ENCODE results near the gene AXIN1.

AXIN1 gene

DNA sequence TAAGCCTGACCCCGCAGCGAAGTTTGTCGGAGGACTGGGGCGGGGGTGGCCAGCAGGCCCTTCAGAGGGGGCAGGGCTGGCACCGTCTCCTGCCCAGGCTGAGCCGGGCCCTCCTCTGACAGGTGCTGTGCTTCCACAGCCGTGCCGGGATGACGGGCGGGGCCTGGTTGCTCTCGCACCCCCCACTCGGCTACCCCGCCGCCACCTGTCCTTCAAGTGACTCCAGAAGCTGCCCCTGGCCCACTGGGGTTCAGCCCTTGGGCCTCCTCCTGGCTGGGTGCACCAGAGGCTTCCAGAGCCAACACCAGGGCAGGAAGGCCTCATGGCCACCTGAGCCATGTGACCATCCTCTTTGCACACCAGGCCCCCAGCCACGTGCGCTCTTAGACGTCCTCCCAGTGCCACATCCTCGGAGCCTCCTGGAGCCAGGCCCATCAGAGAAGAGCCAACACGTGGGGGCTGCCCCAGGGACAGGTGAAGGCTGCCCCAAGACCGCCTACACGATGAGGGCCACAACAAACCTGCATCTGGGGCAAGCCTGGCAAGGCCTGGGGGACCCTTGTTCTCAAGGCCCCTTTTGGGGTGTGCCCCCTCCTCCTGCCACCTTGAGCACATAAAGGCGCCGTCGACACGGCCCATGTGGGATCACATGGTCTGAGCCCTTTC is 62.4 kb downstream of the AXIN1 start:
- TF ChIP-seq RAD21 (IDR thresholded peaks at IDR 0.05; ENCODE audit: low read depth) (no peak), CEBPB (IDR thresholded peaks at IDR 0.05) (no peak), TCF12 (IDR thresholded peaks at IDR 0.05; ENCODE audit: low read depth) (no peak), TAF1 (IDR thresholded peaks at IDR 0.05; ENCODE audit: low read depth) (no peak), YY1 (IDR thresholded peaks at IDR 0.05; ENCODE audit: low read depth) (no peak), FOXM1 (IDR thresholded peaks at IDR 0.05; ENCODE audit: borderline replicate concordance, low read depth) (no peak), CREB1 (IDR thresholded peaks at IDR 0.05; ENCODE audit: low read depth) (no peak), NFIC (IDR thresholded peaks at IDR 0.05) (no peak), EGR1 (IDR thresholded peaks at IDR 0.05) (no peak), EP300 (IDR thresholded peaks at IDR 0.05; ENCODE audit: borderline replicate concordance) (no peak), ZBTB7A (IDR thresholded peaks at IDR 0.05; ENCODE audit: low read depth) (no peak), TEAD4 (IDR thresholded peaks at IDR 0.05) (no peak)
- TF ChIP-seq, protein P1, sequence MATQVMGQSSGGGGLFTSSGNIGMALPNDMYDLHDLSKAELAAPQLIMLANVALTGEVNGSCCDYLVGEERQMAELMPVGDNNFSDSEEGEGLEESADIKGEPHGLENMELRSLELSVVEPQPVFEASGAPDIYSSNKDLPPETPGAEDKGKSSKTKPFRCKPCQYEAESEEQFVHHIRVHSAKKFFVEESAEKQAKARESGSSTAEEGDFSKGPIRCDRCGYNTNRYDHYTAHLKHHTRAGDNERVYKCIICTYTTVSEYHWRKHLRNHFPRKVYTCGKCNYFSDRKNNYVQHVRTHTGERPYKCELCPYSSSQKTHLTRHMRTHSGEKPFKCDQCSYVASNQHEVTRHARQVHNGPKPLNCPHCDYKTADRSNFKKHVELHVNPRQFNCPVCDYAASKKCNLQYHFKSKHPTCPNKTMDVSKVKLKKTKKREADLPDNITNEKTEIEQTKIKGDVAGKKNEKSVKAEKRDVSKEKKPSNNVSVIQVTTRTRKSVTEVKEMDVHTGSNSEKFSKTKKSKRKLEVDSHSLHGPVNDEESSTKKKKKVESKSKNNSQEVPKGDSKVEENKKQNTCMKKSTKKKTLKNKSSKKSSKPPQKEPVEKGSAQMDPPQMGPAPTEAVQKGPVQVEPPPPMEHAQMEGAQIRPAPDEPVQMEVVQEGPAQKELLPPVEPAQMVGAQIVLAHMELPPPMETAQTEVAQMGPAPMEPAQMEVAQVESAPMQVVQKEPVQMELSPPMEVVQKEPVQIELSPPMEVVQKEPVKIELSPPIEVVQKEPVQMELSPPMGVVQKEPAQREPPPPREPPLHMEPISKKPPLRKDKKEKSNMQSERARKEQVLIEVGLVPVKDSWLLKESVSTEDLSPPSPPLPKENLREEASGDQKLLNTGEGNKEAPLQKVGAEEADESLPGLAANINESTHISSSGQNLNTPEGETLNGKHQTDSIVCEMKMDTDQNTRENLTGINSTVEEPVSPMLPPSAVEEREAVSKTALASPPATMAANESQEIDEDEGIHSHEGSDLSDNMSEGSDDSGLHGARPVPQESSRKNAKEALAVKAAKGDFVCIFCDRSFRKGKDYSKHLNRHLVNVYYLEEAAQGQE (IDR thresholded peaks at IDR 0.05; ENCODE audit: low read depth): no peak
- TF ChIP-seq, protein P2, sequence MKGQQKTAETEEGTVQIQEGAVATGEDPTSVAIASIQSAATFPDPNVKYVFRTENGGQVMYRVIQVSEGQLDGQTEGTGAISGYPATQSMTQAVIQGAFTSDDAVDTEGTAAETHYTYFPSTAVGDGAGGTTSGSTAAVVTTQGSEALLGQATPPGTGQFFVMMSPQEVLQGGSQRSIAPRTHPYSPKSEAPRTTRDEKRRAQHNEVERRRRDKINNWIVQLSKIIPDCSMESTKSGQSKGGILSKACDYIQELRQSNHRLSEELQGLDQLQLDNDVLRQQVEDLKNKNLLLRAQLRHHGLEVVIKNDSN (IDR thresholded peaks at IDR 0.05): no peak
- TF ChIP-seq, protein P3, sequence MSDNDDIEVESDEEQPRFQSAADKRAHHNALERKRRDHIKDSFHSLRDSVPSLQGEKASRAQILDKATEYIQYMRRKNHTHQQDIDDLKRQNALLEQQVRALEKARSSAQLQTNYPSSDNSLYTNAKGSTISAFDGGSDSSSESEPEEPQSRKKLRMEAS (IDR thresholded peaks at IDR 0.05): no peak

DNA sequence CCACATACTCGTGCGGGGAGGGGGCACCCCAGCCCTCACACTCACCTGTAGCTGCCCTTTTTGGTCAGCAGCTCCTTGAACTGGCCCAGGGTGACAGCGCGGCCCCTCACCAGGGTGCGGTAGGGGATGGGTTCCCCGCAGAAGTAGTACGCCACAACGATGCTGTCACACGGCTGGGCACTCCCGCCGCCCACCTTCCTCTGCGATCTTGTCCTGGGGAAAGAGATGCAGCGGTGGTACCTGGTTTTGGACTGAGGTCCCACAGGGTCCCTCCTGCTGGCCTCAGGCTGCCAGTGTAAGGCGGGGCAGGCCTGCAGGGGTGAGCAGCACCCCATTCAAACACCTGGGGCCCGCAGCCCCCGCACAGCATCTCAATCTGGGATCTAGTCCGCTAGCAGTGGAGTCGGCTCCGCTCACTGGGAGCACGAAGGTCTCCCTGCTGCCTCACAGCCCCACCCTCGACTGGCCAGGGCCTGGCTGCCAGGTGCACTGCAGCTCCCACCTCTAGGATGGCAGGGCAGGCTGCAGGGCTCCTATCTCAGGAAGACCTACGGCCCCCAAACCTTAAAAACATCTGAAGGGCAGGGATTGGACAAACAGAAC is 63.0 kb downstream of the AXIN1 start:
- no peak for TF ChIP-seq TCF12 (IDR thresholded peaks at IDR 0.05; ENCODE audit: low read depth)
- TF ChIP-seq, protein P3 (IDR thresholded peaks at IDR 0.05): no peak
- no peak for TF ChIP-seq CEBPB (IDR thresholded peaks at IDR 0.05)

DNA sequence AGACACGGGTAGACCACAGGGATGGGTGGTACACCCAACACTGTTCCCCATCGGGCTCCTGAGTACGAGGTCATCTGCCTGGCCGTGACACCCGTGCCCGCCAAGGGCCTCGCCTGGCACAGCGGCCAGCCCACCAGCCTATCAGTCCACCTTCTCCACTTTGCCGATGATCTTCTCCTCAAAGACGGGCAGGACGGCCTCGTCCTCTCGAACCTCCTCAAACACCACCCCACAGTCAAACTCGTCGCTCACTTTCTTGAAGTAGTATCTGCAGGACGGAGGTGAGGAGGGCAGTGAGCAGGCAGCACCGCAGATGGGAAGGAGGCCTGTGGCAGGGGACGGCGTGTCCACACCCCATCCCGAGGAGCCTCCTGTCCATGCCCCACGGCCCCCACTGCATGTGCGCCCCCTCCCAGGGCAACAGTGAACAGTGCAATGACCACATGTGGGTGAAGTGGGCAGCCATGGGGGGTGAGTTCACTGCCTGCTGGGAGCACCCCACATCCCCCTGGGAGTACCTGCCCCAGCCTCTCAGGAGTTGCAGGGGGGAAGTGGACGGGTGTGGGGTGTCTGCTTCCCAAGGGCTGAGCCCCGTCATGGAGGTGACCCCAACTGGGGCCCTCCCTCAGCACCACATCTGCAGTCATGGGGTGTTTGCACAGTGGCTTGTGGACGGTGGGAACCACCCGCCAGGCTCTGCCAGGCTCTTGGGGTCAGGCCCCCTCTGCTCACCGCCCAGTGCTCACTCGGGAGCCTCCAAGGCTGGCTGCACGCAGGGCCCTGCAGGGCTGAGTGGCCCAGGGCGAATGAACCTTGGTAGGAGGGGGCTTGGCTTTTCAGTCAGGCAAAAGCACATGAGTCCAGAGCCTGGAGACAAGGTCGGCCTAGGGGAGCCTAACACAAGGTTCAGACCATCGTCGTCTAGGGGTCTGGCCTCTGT is 64.3 kb downstream of the AXIN1 start:
- no peak for TF ChIP-seq YY1 (IDR thresholded peaks at IDR 0.05; ENCODE audit: low read depth)
- TF ChIP-seq, protein P1 (IDR thresholded peaks at IDR 0.05; ENCODE audit: low read depth): no peak
- TF ChIP-seq EGR1 (IDR thresholded peaks at IDR 0.05): no peak
- no peak for TF ChIP-seq TAF1 (IDR thresholded peaks at IDR 0.05; ENCODE audit: low read depth)
- TF ChIP-seq FOXM1 (IDR thresholded peaks at IDR 0.05; ENCODE audit: borderline replicate concordance, low read depth): no peak

DNA sequence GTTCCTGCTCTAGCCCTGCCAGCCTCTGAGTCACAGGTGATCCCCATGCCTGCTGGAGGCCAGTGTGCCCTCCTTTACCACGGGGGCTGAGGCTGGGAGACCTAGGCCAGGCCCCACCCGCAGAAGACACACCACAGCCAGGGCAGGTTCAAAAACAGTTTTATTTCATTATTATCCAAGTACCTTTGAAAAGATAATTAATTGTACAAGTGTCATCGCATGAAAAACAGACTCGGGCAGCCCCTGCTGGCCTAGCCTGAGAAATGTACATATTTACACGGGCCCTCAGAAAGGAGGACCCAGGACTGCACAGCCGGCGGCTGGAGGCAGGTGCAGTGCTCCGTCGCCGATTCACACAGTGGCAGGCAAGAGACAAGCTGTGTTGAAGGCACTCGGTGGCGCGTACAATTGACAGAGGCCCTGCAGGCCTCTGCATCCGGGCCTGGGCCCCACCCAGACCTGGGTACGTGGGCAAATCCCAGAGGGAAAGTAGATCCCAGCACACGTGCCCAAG is 65.2 kb downstream of the AXIN1 start:
- TF ChIP-seq NFIC (IDR thresholded peaks at IDR 0.05) (no peak), EP300 (IDR thresholded peaks at IDR 0.05; ENCODE audit: borderline replicate concordance) (no peak), RAD21 (IDR thresholded peaks at IDR 0.05; ENCODE audit: low read depth) (peak; percentile 28; the same call in 1 of the 2 replicates)

DNA sequence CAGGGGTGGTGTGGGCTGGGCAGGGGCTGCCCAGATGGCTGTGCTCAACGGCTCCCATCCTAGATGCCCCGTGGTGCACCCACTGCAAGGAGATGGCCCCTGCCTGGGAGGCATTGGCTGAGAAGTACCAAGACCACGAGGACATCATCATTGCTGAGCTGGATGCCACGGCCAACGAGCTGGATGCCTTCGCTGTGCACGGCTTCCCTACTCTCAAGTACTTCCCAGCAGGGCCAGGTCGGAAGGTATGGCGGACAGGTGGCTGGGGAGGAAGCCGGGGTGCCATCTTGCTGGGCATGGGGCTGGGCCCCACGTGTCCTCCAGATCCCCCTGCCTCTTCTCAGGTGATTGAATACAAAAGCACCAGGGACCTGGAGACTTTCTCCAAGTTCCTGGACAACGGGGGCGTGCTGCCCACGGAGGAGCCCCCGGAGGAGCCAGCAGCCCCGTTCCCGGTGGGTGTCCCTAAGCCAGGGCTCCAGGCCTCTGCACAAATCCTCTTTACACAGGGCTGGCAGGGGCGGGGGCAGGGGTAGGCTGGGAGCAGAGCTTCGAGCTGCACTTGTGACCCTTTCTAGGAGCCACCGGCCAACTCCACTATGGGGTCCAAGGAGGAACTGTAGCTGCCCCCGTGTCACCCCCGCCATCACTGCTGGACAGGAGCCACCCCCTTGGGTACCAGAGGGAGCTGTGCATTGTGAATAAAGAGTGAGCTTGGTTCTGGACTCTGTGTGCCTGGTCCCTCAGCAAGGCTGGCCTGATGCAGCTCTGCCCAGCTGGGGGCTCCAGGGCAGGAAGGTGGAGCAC is 65.8 kb downstream of the AXIN1 start:
- TF ChIP-seq CEBPB (IDR thresholded peaks at IDR 0.05) (no peak), TCF12 (IDR thresholded peaks at IDR 0.05; ENCODE audit: low read depth) (no peak), FOXM1 (IDR thresholded peaks at IDR 0.05; ENCODE audit: borderline replicate concordance, low read depth) (no peak), ZBTB7A (IDR thresholded peaks at IDR 0.05; ENCODE audit: low read depth) (no peak)

Data from Ishikawa (cell line).